SU-DHL-6 (cell line): ENCODE results near the gene RUNX1.

ENCODE experiments used
- EZH2phosphoT487 ChIP-seq: fragments of 200-600 bp; sonication (generic), shearing (Covaris generic); conservative IDR thresholded peaks from 2 replicates; pipeline ENCODE4 v1.6.1; 2018; ENCODE audit warnings: mild to moderate bottlenecking, antibody characterized with exemption, low read length, moderate library complexity, mixed read lengths
- TF ChIP-seq, protein P1 (sequence below): fragments of 200-600 bp; sonication (generic); IDR thresholded peaks from one replicate; pipeline ENCODE4 v1.5.1; 2017; ENCODE audit warnings: antibody characterized with exemption, mild to moderate bottlenecking, low read length, moderate library complexity; ENCODE audit not compliant: insufficient read depth, poor library complexity, severe bottlenecking

DNA sequence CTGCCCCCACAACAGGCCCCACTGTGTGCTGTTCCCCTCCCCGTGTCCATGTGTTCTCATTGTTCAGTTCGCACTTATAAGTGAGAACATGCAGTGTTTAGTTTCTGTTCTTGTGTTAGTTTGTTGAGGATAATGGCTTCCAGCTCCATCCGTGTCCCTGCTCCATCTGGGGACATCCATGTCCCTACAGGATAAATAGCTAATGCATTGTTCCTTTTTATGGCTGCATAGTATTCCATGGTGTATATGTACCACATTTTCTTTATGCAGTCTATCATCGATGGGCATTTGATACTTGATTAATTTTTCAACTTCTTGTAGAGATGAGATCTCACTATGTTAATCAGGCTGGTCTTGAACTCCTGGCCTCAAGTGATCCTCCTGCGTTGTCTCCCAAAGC lies 44.4 kb upstream of the RUNX1 start:
- TF ChIP-seq, protein P1, sequence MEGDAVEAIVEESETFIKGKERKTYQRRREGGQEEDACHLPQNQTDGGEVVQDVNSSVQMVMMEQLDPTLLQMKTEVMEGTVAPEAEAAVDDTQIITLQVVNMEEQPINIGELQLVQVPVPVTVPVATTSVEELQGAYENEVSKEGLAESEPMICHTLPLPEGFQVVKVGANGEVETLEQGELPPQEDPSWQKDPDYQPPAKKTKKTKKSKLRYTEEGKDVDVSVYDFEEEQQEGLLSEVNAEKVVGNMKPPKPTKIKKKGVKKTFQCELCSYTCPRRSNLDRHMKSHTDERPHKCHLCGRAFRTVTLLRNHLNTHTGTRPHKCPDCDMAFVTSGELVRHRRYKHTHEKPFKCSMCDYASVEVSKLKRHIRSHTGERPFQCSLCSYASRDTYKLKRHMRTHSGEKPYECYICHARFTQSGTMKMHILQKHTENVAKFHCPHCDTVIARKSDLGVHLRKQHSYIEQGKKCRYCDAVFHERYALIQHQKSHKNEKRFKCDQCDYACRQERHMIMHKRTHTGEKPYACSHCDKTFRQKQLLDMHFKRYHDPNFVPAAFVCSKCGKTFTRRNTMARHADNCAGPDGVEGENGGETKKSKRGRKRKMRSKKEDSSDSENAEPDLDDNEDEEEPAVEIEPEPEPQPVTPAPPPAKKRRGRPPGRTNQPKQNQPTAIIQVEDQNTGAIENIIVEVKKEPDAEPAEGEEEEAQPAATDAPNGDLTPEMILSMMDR: no peak
- no peak for TF ChIP-seq EZH2phosphoT487
